HG02938 (cell line): ENCODE data around the gene GABRR1.

Source experiments
- ATAC-seq: cut with Tn5 transposase; IDR thresholded peaks from one replicate; pipeline ENCODE4 v1.9.1; 2021; ENCODE audit warnings: mild to moderate bottlenecking, moderate library complexity; ENCODE audit not compliant: unreplicated experiment

Gene GABRR1

GRCh38 chr6:89216411-89216810 is 747 bp downstream of the GABRR1 start:
- ATAC-seq: no peak

GRCh38 chr6:89215391-89215790 is 1.8 kb downstream of the GABRR1 start:
- no peak for ATAC-seq

- ATAC-seq: no peak
These were observed 3.0 kb downstream of the GABRR1 start for GRCh38 chr6:89214197-89214596.

GRCh38 chr6:89212472-89212871 is 4.7 kb downstream of the GABRR1 start:
- no peak for ATAC-seq

GRCh38 chr6:89209457-89209856 is 7.7 kb downstream of the GABRR1 start:
- no peak for ATAC-seq

GRCh38 chr6:89208551-89208950 is 8.6 kb downstream of the GABRR1 start:
- no peak for ATAC-seq

- no peak for ATAC-seq
These were observed 11.3 kb downstream of the GABRR1 start for GRCh38 chr6:89205819-89206218.

GRCh38 chr6:89204096-89204495 is 13.1 kb downstream of the GABRR1 start:
- ATAC-seq: no peak

GRCh38 chr6:89200706-89201215 is 16.4 kb downstream of the GABRR1 start:
- ATAC-seq: no peak

GRCh38 chr6:89199579-89199978 is 17.6 kb downstream of the GABRR1 start:
- no peak for ATAC-seq

GRCh38 chr6:89198235-89198634 is 18.9 kb downstream of the GABRR1 start:
- ATAC-seq: no peak

- ATAC-seq: no peak
These were observed 20.0 kb downstream of the GABRR1 start for GRCh38 chr6:89197141-89197540.

GRCh38 chr6:89194559-89194958 is 22.6 kb downstream of the GABRR1 start:
- no peak for ATAC-seq

- no peak for ATAC-seq
These were observed 26.4 kb downstream of the GABRR1 start for GRCh38 chr6:89190741-89191140.

GRCh38 chr6:89187504-89187903 is 29.7 kb downstream of the GABRR1 start:
- no peak for ATAC-seq

GRCh38 chr6:89186762-89187161 is 30.4 kb downstream of the GABRR1 start:
- ATAC-seq: no peak

- ATAC-seq: no peak
These were observed 32.8 kb downstream of the GABRR1 start for GRCh38 chr6:89184344-89184743.

- ATAC-seq: no peak
These were observed 33.9 kb downstream of the GABRR1 start for GRCh38 chr6:89183294-89183693.

GRCh38 chr6:89180971-89181370 is 36.2 kb downstream of the GABRR1 start:
- ATAC-seq: no peak

- ATAC-seq: no peak
These were observed 37.0 kb downstream of the GABRR1 start for GRCh38 chr6:89180112-89180511.

GRCh38 chr6:89173634-89174033 is 43.5 kb downstream of the GABRR1 start:
- ATAC-seq: no peak

GRCh38 chr6:89172131-89172530 is 45.0 kb downstream of the GABRR1 start:
- ATAC-seq: no peak

- no peak for ATAC-seq
These were observed 55.1 kb downstream of the GABRR1 start for GRCh38 chr6:89162047-89162371.
